AG09309 (cell line): Measurements from ENCODE around the gene FBXL13.
"Not testable (repeated sequence)": the region's sequence is repeated elsewhere in the genome, so short reads cannot be mapped to it uniquely, and the experiment has no call there.

Source experiments
- DNase-seq: peaks from one replicate; pipeline ENCODE4 v3.0.0-alpha.2; 2010; ENCODE audit warnings: low read depth
- H3K4me3 ChIP-seq: 2 replicates; pipeline ENCODE4 v1.5.1; 2011; ENCODE audit warnings: mild to moderate bottlenecking, low read depth, low read length, moderate library complexity; ENCODE audit not compliant: control insufficient read depth
- CTCF ChIP-seq: IDR thresholded peaks from 2 replicates; pipeline ENCODE4 v1.5.1; 2011; ENCODE audit warnings: mild to moderate bottlenecking, low read depth, low read length, inconsistent platforms; ENCODE audit not compliant: insufficient read depth, control insufficient read depth; ENCODE audit errors: missing control alignments

Gene FBXL13

GRCh38 chr7:103082497-103082896 lies 7.9 kb upstream of the FBXL13 start:
- no peak overlapping the region for H3K4me3 ChIP-seq
- no peak for DNase-seq
- no peak for TF ChIP-seq CTCF

- no peak overlapping the region for H3K4me3 ChIP-seq
- DNase-seq = no peak
- no peak for TF ChIP-seq CTCF
Observed at GRCh38 chr7:103080923-103081322, 6.3 kb upstream of the FBXL13 start.

- no peak for TF ChIP-seq CTCF
- no peak overlapping the region for H3K4me3 ChIP-seq
- no peak for DNase-seq
Observed at GRCh38 chr7:103079836-103080235, 5.2 kb upstream of the FBXL13 start.

GRCh38 chr7:103078226-103078625 lies 3.6 kb upstream of the FBXL13 start:
- DNase-seq, H3K4me3 ChIP-seq: not testable (repeated sequence)

GRCh38 chr7:103077318-103077717 lies 2.7 kb upstream of the FBXL13 start:
- no peak overlapping the region for H3K4me3 ChIP-seq
- DNase-seq = no peak
- TF ChIP-seq CTCF = no peak

- no peak overlapping the region for H3K4me3 ChIP-seq
- no peak for DNase-seq
Observed at GRCh38 chr7:103076764-103077163, 2.2 kb upstream of the FBXL13 start.

GRCh38 chr7:103075337-103075918 lies 832 bp upstream of the FBXL13 start:
- H3K4me3 ChIP-seq = peak overlapping the region; percentile 62
- no peak for DNase-seq
- no peak for TF ChIP-seq CTCF

More at GRCh38 chr7:103076764-103077163, 2.2 kb upstream of the FBXL13 start:
- TF ChIP-seq CTCF = no peak
